ENCODE results near the gene CAPN15.
A peak's percentile ranks its signal among the peaks of the same experiment; 100 is the strongest.

Gene CAPN15

GRCh38 chr16:590815-591200 lies 63.3 kb downstream of the CAPN15 start:
- no peak for DNase-seq (ENCODE audit: low read depth in 1 of 2, low spot score in 1 of 2)
- peak overlapping the region; percentile 67 for H3K27ac ChIP-seq (replicated peaks)
- peak overlapping the region; percentile 87 for H3K4me3 ChIP-seq (replicated peaks; ENCODE audit: insufficient read depth, low read length)
- TF ChIP-seq POLR2AphosphoS5 (IDR thresholded peaks at IDR 0.05; ENCODE audit: low read depth) (no peak), SPI1 (IDR thresholded peaks at IDR 0.05; ENCODE audit: borderline replicate concordance, low read depth) (no peak), GABPA (IDR thresholded peaks at IDR 0.05; ENCODE audit: low read depth) (no peak)
- TF ChIP-seq, protein P1, sequence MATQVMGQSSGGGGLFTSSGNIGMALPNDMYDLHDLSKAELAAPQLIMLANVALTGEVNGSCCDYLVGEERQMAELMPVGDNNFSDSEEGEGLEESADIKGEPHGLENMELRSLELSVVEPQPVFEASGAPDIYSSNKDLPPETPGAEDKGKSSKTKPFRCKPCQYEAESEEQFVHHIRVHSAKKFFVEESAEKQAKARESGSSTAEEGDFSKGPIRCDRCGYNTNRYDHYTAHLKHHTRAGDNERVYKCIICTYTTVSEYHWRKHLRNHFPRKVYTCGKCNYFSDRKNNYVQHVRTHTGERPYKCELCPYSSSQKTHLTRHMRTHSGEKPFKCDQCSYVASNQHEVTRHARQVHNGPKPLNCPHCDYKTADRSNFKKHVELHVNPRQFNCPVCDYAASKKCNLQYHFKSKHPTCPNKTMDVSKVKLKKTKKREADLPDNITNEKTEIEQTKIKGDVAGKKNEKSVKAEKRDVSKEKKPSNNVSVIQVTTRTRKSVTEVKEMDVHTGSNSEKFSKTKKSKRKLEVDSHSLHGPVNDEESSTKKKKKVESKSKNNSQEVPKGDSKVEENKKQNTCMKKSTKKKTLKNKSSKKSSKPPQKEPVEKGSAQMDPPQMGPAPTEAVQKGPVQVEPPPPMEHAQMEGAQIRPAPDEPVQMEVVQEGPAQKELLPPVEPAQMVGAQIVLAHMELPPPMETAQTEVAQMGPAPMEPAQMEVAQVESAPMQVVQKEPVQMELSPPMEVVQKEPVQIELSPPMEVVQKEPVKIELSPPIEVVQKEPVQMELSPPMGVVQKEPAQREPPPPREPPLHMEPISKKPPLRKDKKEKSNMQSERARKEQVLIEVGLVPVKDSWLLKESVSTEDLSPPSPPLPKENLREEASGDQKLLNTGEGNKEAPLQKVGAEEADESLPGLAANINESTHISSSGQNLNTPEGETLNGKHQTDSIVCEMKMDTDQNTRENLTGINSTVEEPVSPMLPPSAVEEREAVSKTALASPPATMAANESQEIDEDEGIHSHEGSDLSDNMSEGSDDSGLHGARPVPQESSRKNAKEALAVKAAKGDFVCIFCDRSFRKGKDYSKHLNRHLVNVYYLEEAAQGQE (IDR thresholded peaks at IDR 0.05; ENCODE audit: insufficient replicate concordance, low read depth), result no peak
- TF ChIP-seq, protein P2, sequence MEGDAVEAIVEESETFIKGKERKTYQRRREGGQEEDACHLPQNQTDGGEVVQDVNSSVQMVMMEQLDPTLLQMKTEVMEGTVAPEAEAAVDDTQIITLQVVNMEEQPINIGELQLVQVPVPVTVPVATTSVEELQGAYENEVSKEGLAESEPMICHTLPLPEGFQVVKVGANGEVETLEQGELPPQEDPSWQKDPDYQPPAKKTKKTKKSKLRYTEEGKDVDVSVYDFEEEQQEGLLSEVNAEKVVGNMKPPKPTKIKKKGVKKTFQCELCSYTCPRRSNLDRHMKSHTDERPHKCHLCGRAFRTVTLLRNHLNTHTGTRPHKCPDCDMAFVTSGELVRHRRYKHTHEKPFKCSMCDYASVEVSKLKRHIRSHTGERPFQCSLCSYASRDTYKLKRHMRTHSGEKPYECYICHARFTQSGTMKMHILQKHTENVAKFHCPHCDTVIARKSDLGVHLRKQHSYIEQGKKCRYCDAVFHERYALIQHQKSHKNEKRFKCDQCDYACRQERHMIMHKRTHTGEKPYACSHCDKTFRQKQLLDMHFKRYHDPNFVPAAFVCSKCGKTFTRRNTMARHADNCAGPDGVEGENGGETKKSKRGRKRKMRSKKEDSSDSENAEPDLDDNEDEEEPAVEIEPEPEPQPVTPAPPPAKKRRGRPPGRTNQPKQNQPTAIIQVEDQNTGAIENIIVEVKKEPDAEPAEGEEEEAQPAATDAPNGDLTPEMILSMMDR (IDR thresholded peaks at IDR 0.05; ENCODE audit: insufficient read depth, low read length), result no peak
- no peaks in the 10 kb centered on the region for H3K27me3 ChIP-seq (ENCODE audit: insufficient read depth, poor library complexity, severe bottlenecking)

GRCh38 chr16:591231-591630 lies 63.7 kb downstream of the CAPN15 start:
- H3K27me3 ChIP-seq (ENCODE audit: insufficient read depth, poor library complexity, severe bottlenecking), result no peaks in the 10 kb centered on the region
- no peak for DNase-seq (ENCODE audit: low read depth in 1 of 2, low spot score in 1 of 2)
- peak overlapping the region; percentile 87 for H3K4me3 ChIP-seq (replicated peaks; ENCODE audit: insufficient read depth, low read length)
- TF ChIP-seq SPI1 (IDR thresholded peaks at IDR 0.05; ENCODE audit: borderline replicate concordance, low read depth), result no peak
- TF ChIP-seq, protein P2 (IDR thresholded peaks at IDR 0.05; ENCODE audit: insufficient read depth, low read length), result no peak
- TF ChIP-seq POLR2AphosphoS5 (IDR thresholded peaks at IDR 0.05; ENCODE audit: low read depth), result no peak
- TF ChIP-seq GABPA (IDR thresholded peaks at IDR 0.05; ENCODE audit: low read depth), result no peak
- TF ChIP-seq, protein P1 (IDR thresholded peaks at IDR 0.05; ENCODE audit: insufficient replicate concordance, low read depth), result no peak
- H3K27ac ChIP-seq (replicated peaks), result no peak overlapping the region; the same call in 1 of the 2 replicates

DNA sequence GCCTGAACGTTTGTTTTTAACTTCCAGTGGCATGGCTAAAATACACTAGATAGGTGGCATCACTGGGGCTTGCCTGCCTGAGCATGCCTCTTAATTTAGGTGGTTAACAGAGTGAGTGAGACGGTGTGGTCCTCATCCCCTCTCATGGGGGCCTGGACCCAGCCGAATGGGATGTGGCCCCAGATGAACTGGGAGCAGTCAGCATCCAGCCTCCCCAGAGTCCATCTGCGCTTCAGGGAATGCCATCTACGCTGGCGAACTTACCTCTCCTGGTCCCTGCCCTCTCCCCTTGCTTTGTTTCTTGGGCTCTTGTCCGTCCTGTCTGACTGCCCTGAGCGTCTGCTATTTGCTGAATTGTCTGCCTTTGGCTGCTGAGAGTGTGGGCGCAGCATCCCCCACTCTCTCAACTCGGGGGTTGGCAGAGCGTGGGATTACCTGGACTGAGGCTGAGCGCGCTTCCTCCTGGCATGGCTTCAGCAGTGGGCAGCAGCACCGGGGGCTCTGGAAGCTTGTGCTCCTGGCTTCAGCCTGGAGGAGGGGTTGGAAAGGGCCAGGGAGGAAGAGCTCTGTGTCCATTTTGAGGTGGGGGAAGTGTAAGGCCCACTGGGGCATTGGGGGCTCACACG lies 64.5 kb downstream of the CAPN15 start:
- Histone ChIP-seq H3K27me3 (ENCODE audit: insufficient read depth, poor library complexity, severe bottlenecking) (no peaks in the 10 kb centered on the region), H3K4me3 (replicated peaks; ENCODE audit: insufficient read depth, low read length) (peak overlapping the region; percentile 27), H3K27ac (replicated peaks) (peak overlapping the region; percentile 91)
- TF ChIP-seq, protein P2 (IDR thresholded peaks at IDR 0.05; ENCODE audit: insufficient read depth, low read length), result no peak
- TF ChIP-seq POLR2AphosphoS5 (IDR thresholded peaks at IDR 0.05; ENCODE audit: low read depth) (no peak), GABPA (IDR thresholded peaks at IDR 0.05; ENCODE audit: low read depth) (no peak), SPI1 (IDR thresholded peaks at IDR 0.05; ENCODE audit: borderline replicate concordance, low read depth) (no peak)
- TF ChIP-seq, protein P1 (IDR thresholded peaks at IDR 0.05; ENCODE audit: insufficient replicate concordance, low read depth), result no peak
- no peak for DNase-seq (ENCODE audit: low read depth in 1 of 2, low spot score in 1 of 2)

Measured in HL-60 (cell line).